ENCODE results near the gene TUBA1C.

The TUBA1C gene

DNA sequence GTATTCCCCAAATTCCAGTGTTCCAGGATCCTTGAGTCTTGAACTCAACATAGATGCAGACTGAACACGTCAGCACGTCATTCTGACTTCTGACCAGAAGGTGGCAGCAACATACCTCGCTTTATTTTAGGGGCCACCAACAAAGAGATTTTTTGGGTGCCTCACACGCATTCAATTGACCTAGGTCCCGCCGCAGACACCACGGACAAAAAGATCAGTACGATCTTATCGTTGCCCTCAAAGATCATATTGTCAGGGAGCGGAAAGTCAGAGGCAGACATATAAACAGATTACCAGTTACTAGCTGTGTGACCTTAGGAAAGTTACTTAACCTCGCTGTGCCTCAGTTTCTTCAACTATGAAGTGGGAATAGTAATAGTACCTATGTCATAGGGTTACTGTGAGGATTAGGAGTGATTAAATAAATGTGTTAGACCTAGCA is 23.6 kb downstream of the TUBA1C start:
- FAIRE-seq (peak; percentile 55), DNase-seq (ENCODE audit: insufficient read length, low spot score) (peak; percentile 62)

GRCh38 chr12:49288922-49289555 is 24.2 kb downstream of the TUBA1C start:
- TF ChIP-seq, protein P1, sequence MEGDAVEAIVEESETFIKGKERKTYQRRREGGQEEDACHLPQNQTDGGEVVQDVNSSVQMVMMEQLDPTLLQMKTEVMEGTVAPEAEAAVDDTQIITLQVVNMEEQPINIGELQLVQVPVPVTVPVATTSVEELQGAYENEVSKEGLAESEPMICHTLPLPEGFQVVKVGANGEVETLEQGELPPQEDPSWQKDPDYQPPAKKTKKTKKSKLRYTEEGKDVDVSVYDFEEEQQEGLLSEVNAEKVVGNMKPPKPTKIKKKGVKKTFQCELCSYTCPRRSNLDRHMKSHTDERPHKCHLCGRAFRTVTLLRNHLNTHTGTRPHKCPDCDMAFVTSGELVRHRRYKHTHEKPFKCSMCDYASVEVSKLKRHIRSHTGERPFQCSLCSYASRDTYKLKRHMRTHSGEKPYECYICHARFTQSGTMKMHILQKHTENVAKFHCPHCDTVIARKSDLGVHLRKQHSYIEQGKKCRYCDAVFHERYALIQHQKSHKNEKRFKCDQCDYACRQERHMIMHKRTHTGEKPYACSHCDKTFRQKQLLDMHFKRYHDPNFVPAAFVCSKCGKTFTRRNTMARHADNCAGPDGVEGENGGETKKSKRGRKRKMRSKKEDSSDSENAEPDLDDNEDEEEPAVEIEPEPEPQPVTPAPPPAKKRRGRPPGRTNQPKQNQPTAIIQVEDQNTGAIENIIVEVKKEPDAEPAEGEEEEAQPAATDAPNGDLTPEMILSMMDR (IDR thresholded peaks at IDR 0.05; ENCODE audit: insufficient read depth, missing control alignments), result no peak
- DNase-seq (ENCODE audit: insufficient read length, low spot score) (peak; percentile 11), FAIRE-seq (no peak)

More for the DNA sequence above, 23.6 kb downstream of the TUBA1C start:
- TF ChIP-seq, protein P1 (IDR thresholded peaks at IDR 0.05; ENCODE audit: insufficient read depth, missing control alignments), result peak; percentile 90

DNA sequence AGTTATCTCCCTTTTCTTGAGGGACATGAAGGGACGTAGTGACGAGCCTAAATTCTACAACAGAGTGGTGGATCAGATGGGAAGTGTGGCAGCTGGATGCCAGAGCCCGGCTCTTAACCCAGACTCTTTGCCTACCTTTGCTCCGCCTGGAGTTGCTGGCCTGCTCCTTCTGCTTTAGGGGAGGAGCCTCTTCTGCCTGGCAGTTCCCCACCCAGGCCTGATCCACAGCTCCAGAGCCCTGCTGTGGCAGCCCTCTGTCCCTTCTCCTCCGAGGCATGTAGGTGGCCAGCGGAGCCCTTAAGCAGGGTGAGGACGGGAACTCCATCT is 27.8 kb downstream of the TUBA1C start:
- FAIRE-seq (no peak), DNase-seq (ENCODE audit: insufficient read length, low spot score) (no peak)
- TF ChIP-seq, protein P1 (IDR thresholded peaks at IDR 0.05; ENCODE audit: insufficient read depth, missing control alignments), result no peak

DNA sequence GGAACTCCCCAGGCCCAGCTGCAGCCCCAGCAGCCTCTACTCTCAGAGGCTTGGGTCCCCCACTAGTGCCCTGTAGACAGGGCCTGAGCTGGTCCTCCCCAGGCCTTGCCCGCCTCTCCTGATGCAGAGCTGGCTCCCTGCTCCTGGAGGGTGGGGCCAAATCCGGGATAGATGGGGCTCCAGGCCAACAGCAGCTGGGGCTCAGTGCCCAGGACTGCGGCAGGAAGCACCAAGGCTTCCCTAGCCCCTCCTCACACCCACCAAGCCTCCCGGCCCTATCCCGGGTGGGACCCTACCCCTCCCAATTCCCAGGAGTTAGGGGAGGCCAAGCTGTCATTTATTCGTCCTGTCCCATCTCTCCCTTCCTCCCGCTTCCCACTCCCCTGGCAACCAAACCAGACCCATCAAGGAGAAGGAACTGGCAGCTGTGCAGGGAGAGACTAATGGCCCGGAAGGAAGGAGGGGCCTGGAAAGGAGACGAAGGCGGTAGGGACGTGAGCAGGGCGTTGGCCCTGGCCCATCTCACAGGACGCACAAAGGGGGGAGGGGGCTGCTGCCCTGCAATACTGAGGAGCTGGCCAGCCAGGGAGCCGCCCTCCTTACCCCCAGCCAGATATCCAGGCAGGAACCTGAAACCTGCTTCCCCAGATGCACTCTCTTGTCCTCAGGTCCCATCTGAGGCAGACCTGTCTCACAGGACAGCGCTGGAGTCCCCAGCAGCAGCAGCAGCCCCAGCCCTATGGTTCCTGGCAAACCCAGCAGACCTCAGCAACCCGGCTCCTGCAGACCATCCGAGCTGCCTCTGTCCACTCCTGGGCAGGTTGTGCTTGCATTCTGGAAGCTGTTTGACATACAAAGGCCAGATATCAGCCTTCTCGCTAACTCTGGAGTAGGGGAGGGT is 28.4 kb downstream of the TUBA1C start:
- TF ChIP-seq, protein P1 (IDR thresholded peaks at IDR 0.05; ENCODE audit: insufficient read depth, missing control alignments), result no peak
- no peak for FAIRE-seq
- DNase-seq (ENCODE audit: insufficient read length, low spot score), result no peak

GRCh38 chr12:49294086-49294803 is 29.4 kb downstream of the TUBA1C start:
- FAIRE-seq (no peak), DNase-seq (ENCODE audit: insufficient read length, low spot score) (no peak)
- TF ChIP-seq, protein P1 (IDR thresholded peaks at IDR 0.05; ENCODE audit: insufficient read depth, missing control alignments), result no peak

DNA sequence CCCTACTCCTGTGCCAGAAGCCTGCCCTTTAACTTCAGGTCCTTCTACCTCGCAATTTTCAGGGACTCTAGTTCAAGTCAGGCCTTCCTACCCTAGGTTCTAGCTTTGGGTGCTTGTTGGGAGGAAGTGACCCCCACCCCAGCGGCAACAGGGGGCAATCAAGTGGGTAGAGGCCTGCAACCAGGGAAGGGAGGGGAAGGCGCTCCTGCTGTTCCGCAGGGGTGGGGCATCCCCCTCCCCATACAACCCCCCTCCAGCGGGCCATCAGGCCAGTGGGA is 29.9 kb downstream of the TUBA1C start:
- DNase-seq (ENCODE audit: insufficient read length, low spot score) (no peak), FAIRE-seq (no peak)
- TF ChIP-seq, protein P1 (IDR thresholded peaks at IDR 0.05; ENCODE audit: insufficient read depth, missing control alignments), result no peak
